ENCODE data around the gene BICC1. TPM values are rescaled to one million over a fixed set of nuclear protein-coding genes. Genes with fewer than 3 reads are reported as not detected.

Gene BICC1
- total RNA-seq (2022) (118 and 122 TPM in 2 replicates), Bru-seq, nascent RNA (percentile 98 among the genes with signal in this experiment), BruChase-seq, experiment 1, labeled RNA remaining after a 2-hour chase (percentile 94 among the genes with signal in this experiment), BruChase-seq, experiment 2, labeled RNA remaining after a 6-hour chase (percentile 90 among the genes with signal in this experiment)
- long read RNA-seq, full-length matches to known transcripts: 2 of 34 reads
- long read RNA-seq, partial matches to known transcripts: 15 of 34 reads
- long read RNA-seq, other reads (novel, unspliced or antisense): 17 of 34 reads

GRCh38 chr10:58512491-58513187, at the start of gene BICC1:
Gene BICC1 (plus strand): TSS chr10:58512872. CDS start chr10:58513144, 272 bp downstream.
- H3K4me3 ChIP-seq (ENCODE audit: low read depth, low read length): peak within 1 kb of the TSS; percentile 98
- H3K36me3 ChIP-seq (ENCODE audit: control insufficient read depth, insufficient read depth, low read length): no peaks in the 10 kb centered on the region
- no peaks in the 10 kb centered on the region for H3K27me3 ChIP-seq (replicated peaks; ENCODE audit: control insufficient read depth, insufficient read depth, low read length)
- Mint-ChIP-seq H3K4me3 (ENCODE audit: unreplicated experiment) (peak within 1 kb of the TSS; percentile 94), H3K9me3 (ENCODE audit: unreplicated experiment) (no peaks in the 10 kb centered on the region), H3K36me3 (ENCODE audit: insufficient read depth, unreplicated experiment) (peaks cover 20% of the 10 kb centered on the region), H3K27me3 (ENCODE audit: insufficient read depth, unreplicated experiment) (no peaks in the 10 kb centered on the region), H3K27ac (ENCODE audit: unreplicated experiment) (peak within 1 kb of the TSS; percentile 78), H3K4me1 (ENCODE audit: low read depth, unreplicated experiment) (peaks cover 11% of the 10 kb centered on the region)
- intact Hi-C loops (cut with micrococcal nuclease; ENCODE audit: unreplicated experiment): loop anchor here (1.0 to 10.0 kb wide), 4 partner anchors 44 to 662 kb away; partner anchors contain the start of gene PHYHIPL
- H3K4me1 ChIP-seq: peaks cover 25% of the 10 kb centered on the region
- peak; percentile 71 to 88 for DNase-seq
- no peaks in the 10 kb centered on the region for H3K9me3 ChIP-seq
- BruUV-seq (replicated peaks): no TSS peak
- POLR2A ChIA-PET: interaction anchor here (0.6 to 1.3 kb wide), 2 partner anchors 68 to 100 kb away, joined by 3 read pairs; no protein-coding TSS in a partner anchor
- CTCF ChIA-PET: interaction anchor here (1.0 to 3.3 kb wide), 5 partner anchors 18 to 128 kb away, joined by 3 to 19 read pairs (median 3); partner anchors contain the start of gene TFAM
- TF ChIP-seq CTCF (IDR thresholded peaks at IDR 0.05; ENCODE audit: insufficient read depth in 1 of 2, low read depth in 1 of 2, low read length in 1 of 2, severe bottlenecking in 1 of 2, unreplicated experiment in 1 of 2): peak in 1 of 2 experiments; percentile 11

- H3K36me3 ChIP-seq (ENCODE audit: control insufficient read depth, insufficient read depth, low read length): no peaks in the 10 kb centered on the region
- DNase-seq: no peak
- no peaks in the 10 kb centered on the region for H3K27me3 ChIP-seq (replicated peaks; ENCODE audit: control insufficient read depth, insufficient read depth, low read length)
- ChIA-PET CTCF (interaction anchor here (0.8 kb wide), 1 partner anchor 50 kb away, joined by 3 read pairs; no protein-coding TSS in a partner anchor), POLR2A (no interaction called here)
- no peak overlapping the region for H3K4me3 ChIP-seq (ENCODE audit: low read depth, low read length)
- Mint-ChIP-seq H3K4me1 (ENCODE audit: low read depth, unreplicated experiment) (peaks cover 16% of the 10 kb centered on the region), H3K4me3 (ENCODE audit: unreplicated experiment) (no peak overlapping the region), H3K27ac (ENCODE audit: unreplicated experiment) (peak overlapping the region; percentile 67), H3K27me3 (ENCODE audit: insufficient read depth, unreplicated experiment) (no peaks in the 10 kb centered on the region), H3K36me3 (ENCODE audit: insufficient read depth, unreplicated experiment) (peaks cover 22% of the 10 kb centered on the region), H3K9me3 (ENCODE audit: unreplicated experiment) (peaks cover 29% of the 10 kb centered on the region)
- TF ChIP-seq CTCF (IDR thresholded peaks at IDR 0.05; ENCODE audit: insufficient read depth in 1 of 2, low read depth in 1 of 2, low read length in 1 of 2, severe bottlenecking in 1 of 2, unreplicated experiment in 1 of 2): peak in 1 of 2 experiments; percentile 8
- no TSS peak for BruUV-seq (replicated peaks)
- intact Hi-C loops (cut with micrococcal nuclease; ENCODE audit: unreplicated experiment): no loop called here
- H3K9me3 ChIP-seq: peaks cover 53% of the 10 kb centered on the region
- H3K4me1 ChIP-seq: peaks cover 41% of the 10 kb centered on the region
These were observed 47.7 kb upstream of the BICC1 start for GRCh38 chr10:58464956-58465355.

- DNase-seq: no peak
- no peaks in the 10 kb centered on the region for H3K27me3 ChIP-seq (replicated peaks; ENCODE audit: control insufficient read depth, insufficient read depth, low read length)
- ChIA-PET CTCF (no interaction called here), POLR2A (no interaction called here)
- H3K27me3 Mint-ChIP-seq (ENCODE audit: insufficient read depth, unreplicated experiment): no peaks in the 10 kb centered on the region
- peaks cover 22% of the 10 kb centered on the region for H3K36me3 Mint-ChIP-seq (ENCODE audit: insufficient read depth, unreplicated experiment)
- intact Hi-C loops (cut with micrococcal nuclease; ENCODE audit: unreplicated experiment): no loop called here
- peaks cover 58% of the 10 kb centered on the region for H3K9me3 ChIP-seq
- H3K27ac Mint-ChIP-seq (ENCODE audit: unreplicated experiment): peak overlapping the region; percentile 67
- peaks cover 21% of the 10 kb centered on the region for H3K4me1 Mint-ChIP-seq (ENCODE audit: low read depth, unreplicated experiment)
- no peaks in the 10 kb centered on the region for H3K36me3 ChIP-seq (ENCODE audit: control insufficient read depth, insufficient read depth, low read length)
- H3K4me1 ChIP-seq: peaks cover 45% of the 10 kb centered on the region
- no peak for TF ChIP-seq CTCF (IDR thresholded peaks at IDR 0.05; ENCODE audit: insufficient read depth in 1 of 2, low read depth in 1 of 2, low read length in 1 of 2, severe bottlenecking in 1 of 2, unreplicated experiment in 1 of 2)
- no peak overlapping the region for H3K4me3 ChIP-seq (ENCODE audit: low read depth, low read length)
- peaks cover 34% of the 10 kb centered on the region for H3K9me3 Mint-ChIP-seq (ENCODE audit: unreplicated experiment)
- BruUV-seq (replicated peaks): no TSS peak
- H3K4me3 Mint-ChIP-seq (ENCODE audit: unreplicated experiment): no peak overlapping the region
These were observed 47.0 kb upstream of the BICC1 start for GRCh38 chr10:58465629-58466028.
